SU-DHL-6 (cell line): ENCODE measurements around the gene HCN1.

Experiments used
- H2AFZ ChIP-seq: fragments of 200-600 bp; sonication (generic); 2 replicates; pipeline ENCODE4 v1.6.1; 2014; ENCODE audit warnings: low read depth, mild to moderate bottlenecking, moderate library complexity, mixed read lengths, antibody characterized with exemption, low read length; ENCODE audit not compliant: severe bottlenecking
- H3F3A ChIP-seq: fragments of 200-600 bp; shearing (Covaris generic); 2 replicates; pipeline ENCODE4 v1.6.0; 2016; ENCODE audit warnings: antibody characterized with exemption, mild to moderate bottlenecking; ENCODE audit not compliant: insufficient read depth
- H3K27ac ChIP-seq: fragments of 200-600 bp; sonication (generic); 2 replicates; pipeline ENCODE4 v1.5.1; 2016; ENCODE audit warnings: low read depth, mild to moderate bottlenecking, low read length, moderate library complexity, mixed read lengths
- H3K27me3 ChIP-seq: fragments of 200-600 bp; sonication (generic), shearing (Covaris generic); 2 replicates; pipeline ENCODE4 v1.6.0; 2014; ENCODE audit warnings: mild to moderate bottlenecking, low read length
- H3K36me3 ChIP-seq: fragments of 200-600 bp; sonication (generic); 2 replicates; pipeline ENCODE4 v1.6.1; 2014; ENCODE audit warnings: mild to moderate bottlenecking, low read length, mixed read lengths
- H3K4me2 ChIP-seq: fragments of 300-600, 200-600 bp; shearing (Covaris generic), sonication (generic); 2 replicates; pipeline ENCODE4 v1.6.0; 2014; ENCODE audit warnings: low read length, low read depth, mild to moderate bottlenecking; ENCODE audit not compliant: poor library complexity, severe bottlenecking
- H3K4me3 ChIP-seq: fragments of 200-600 bp; sonication (generic); 2 replicates; pipeline ENCODE4 v1.5.1; 2014; ENCODE audit warnings: antibody characterized with exemption, low read length, mild to moderate bottlenecking, mixed read lengths; ENCODE audit not compliant: insufficient read depth, poor library complexity, severe bottlenecking
- H3K79me2 ChIP-seq: fragments of 200-600 bp; sonication (generic); 2 replicates; pipeline ENCODE4 v1.6.1; 2014; ENCODE audit warnings: mild to moderate bottlenecking, low read length, moderate library complexity; ENCODE audit not compliant: insufficient read depth
- H3K9ac ChIP-seq: fragments of 200-600 bp; sonication (generic); 2 replicates; pipeline ENCODE4 v1.7.0; 2014; ENCODE audit warnings: mild to moderate bottlenecking, low read length
- H3K9me2 ChIP-seq: fragments of 200-600 bp; sonication (generic); replicated peaks from 2 replicates; pipeline ENCODE4 v1.6.1; 2014; ENCODE audit warnings: low read length; ENCODE audit not compliant: insufficient read depth
- H3K9me3 ChIP-seq: fragments of 200-600 bp; sonication (generic); 2 replicates; pipeline ENCODE4 v1.6.1; 2014; ENCODE audit warnings: low read length, mixed read lengths; ENCODE audit not compliant: insufficient read depth
- H4K20me1 ChIP-seq: fragments of 200-600 bp; sonication (generic); 2 replicates; pipeline ENCODE4 v1.6.1; 2014; ENCODE audit warnings: low read depth, mild to moderate bottlenecking, antibody characterized with exemption, low read length, moderate library complexity, mixed read lengths
- EZH2phosphoT487 ChIP-seq: fragments of 200-600 bp; sonication (generic), shearing (Covaris generic); conservative IDR thresholded peaks from 2 replicates; pipeline ENCODE4 v1.6.1; 2018; ENCODE audit warnings: mild to moderate bottlenecking, antibody characterized with exemption, low read length, moderate library complexity, mixed read lengths
- TF ChIP-seq, protein P1 (sequence below): fragments of 200-600 bp; sonication (generic); IDR thresholded peaks from one replicate; pipeline ENCODE4 v1.5.1; 2017; ENCODE audit warnings: antibody characterized with exemption, mild to moderate bottlenecking, low read length, moderate library complexity; ENCODE audit not compliant: insufficient read depth, poor library complexity, severe bottlenecking

The HCN1 gene

DNA sequence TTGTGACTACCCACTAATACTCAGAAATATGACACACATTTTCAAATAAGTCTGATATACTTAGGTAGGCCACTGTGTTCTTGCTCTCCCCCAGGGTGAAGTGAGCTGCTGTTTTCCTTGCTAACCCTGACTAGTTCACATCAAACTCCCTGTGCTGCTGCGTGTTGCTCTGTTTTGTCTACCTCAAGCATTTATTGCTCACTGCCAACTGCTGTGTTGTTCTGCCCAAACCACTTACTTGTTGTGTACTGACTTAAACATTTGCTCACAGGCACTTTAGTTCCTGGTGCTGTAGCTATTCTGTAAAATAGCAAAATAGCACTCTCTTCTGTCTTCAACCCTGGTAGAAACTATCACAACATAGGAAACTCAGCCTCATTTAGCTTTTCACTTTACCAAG lies 255.7 kb downstream of the HCN1 start:
- no peaks in the 10 kb centered on the region for H3K36me3 ChIP-seq
- H3K79me2 ChIP-seq: no peaks in the 10 kb centered on the region
- no peaks in the 10 kb centered on the region for H3K27me3 ChIP-seq
- H3K4me2 ChIP-seq: no peak overlapping the region
- no peaks in the 10 kb centered on the region for H4K20me1 ChIP-seq
- no peak overlapping the region for H3K4me3 ChIP-seq
- no peak for TF ChIP-seq EZH2phosphoT487
- TF ChIP-seq, protein P1, sequence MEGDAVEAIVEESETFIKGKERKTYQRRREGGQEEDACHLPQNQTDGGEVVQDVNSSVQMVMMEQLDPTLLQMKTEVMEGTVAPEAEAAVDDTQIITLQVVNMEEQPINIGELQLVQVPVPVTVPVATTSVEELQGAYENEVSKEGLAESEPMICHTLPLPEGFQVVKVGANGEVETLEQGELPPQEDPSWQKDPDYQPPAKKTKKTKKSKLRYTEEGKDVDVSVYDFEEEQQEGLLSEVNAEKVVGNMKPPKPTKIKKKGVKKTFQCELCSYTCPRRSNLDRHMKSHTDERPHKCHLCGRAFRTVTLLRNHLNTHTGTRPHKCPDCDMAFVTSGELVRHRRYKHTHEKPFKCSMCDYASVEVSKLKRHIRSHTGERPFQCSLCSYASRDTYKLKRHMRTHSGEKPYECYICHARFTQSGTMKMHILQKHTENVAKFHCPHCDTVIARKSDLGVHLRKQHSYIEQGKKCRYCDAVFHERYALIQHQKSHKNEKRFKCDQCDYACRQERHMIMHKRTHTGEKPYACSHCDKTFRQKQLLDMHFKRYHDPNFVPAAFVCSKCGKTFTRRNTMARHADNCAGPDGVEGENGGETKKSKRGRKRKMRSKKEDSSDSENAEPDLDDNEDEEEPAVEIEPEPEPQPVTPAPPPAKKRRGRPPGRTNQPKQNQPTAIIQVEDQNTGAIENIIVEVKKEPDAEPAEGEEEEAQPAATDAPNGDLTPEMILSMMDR: no peak
- H3K9ac ChIP-seq: no peak overlapping the region
- H3K9me2 ChIP-seq: no peaks in the 10 kb centered on the region
- no peaks in the 10 kb centered on the region for H3F3A ChIP-seq
- H3K9me3 ChIP-seq: no peaks in the 10 kb centered on the region
- H2AFZ ChIP-seq: no peak overlapping the region
- no peak overlapping the region for H3K27ac ChIP-seq

DNA sequence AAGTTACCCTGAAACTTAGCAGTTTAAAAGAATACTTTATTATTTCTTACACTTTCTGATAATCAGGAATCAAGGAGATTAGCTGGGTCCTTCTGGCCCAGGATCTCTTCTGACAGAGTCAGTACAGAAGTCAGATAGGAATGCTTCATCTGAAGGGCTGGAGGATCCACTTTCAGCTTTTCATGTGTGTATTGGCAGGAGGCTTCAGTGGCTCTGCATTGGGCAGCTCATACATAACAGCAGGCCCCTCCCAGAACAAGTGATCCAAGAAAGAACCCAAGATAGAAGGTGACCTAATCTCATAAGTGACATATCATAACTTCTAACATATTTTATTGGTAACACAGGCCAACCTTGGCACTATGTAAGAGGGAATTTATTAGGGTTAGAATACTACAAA lies 258.4 kb downstream of the HCN1 start:
- Histone ChIP-seq H3K9me3 (no peaks in the 10 kb centered on the region), H3F3A (no peaks in the 10 kb centered on the region), H3K36me3 (no peaks in the 10 kb centered on the region), H3K4me2 (no peak overlapping the region), H3K27me3 (no peaks in the 10 kb centered on the region), H3K4me3 (no peak overlapping the region), H3K79me2 (no peaks in the 10 kb centered on the region), H3K9ac (no peak overlapping the region), H2AFZ (no peak overlapping the region), H4K20me1 (no peaks in the 10 kb centered on the region), H3K27ac (no peak overlapping the region), H3K9me2 (no peaks in the 10 kb centered on the region)
- TF ChIP-seq, protein P1: no peak
- no peak for TF ChIP-seq EZH2phosphoT487

DNA sequence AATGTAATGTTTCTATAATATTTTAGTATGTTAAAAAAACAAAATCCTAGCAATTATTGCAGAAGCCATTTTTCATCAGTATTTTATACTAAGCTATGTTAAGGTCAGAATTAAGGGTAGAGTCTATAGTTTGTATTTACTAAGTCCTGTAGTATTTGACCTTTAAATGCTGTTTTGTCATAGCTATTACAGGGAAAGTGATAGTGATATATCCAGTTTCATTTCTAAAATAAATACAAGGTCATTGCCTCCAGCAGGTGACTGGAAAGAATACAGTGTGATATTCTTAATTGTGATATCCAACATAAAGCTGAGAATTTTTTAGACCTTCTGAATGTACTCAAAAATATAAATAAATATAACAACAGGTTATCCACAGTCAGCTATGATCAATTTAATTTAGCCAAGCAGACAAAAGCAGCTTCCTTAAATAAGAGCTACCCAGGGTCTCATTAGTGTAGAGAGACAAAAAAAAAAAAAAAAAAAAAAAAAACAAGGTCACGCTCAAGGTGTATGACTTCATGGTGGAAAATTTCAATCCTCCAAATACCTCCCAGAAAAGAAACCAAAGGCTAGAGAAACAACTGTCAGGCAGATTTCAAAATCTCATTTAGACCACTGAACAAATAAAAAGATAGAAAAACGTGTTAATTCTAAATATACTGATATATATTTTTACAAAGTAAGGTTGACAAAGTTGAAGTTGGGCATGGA lies 278.7 kb downstream of the HCN1 start:
- Histone ChIP-seq H3K9ac (no peak overlapping the region), H3K4me2 (no peak overlapping the region), H3K9me3 (no peaks in the 10 kb centered on the region), H3K36me3 (no peaks in the 10 kb centered on the region), H3F3A (no peaks in the 10 kb centered on the region), H3K9me2 (no peaks in the 10 kb centered on the region), H3K4me3 (no peak overlapping the region), H3K27ac (no peak overlapping the region), H4K20me1 (no peaks in the 10 kb centered on the region), H2AFZ (no peak overlapping the region), H3K79me2 (no peaks in the 10 kb centered on the region), H3K27me3 (no peaks in the 10 kb centered on the region)
- TF ChIP-seq, protein P1: no peak
- TF ChIP-seq EZH2phosphoT487: no peak
